NCI-H446 treated with DMSO at 0.1 percent for 48 hours (cell line): Measurements from ENCODE around the gene PSMC3IP.

Source experiments
- DNase-seq: peaks from one replicate; lab custom pipeline; 2025; lab: John Stamatoyannopoulos, UW

PSMC3IP gene

GRCh38 chr17:42537826-42538451, 39.6 kb downstream of the PSMC3IP start:
- no peak for DNase-seq

GRCh38 chr17:42537156-42537805, 40.2 kb downstream of the PSMC3IP start:
- no peak for DNase-seq

GRCh38 chr17:42536372-42537155, 41.0 kb downstream of the PSMC3IP start:
- peak; percentile 26 for DNase-seq

- DNase-seq: peak; percentile 68
Measured at GRCh38 chr17:42536048-42536371, 41.5 kb downstream of the PSMC3IP start, which contains the start of gene NAGLU. TSS of gene NAGLU (plus strand) at chr17:42536241. CDS start at chr17:42536273, 32 bp downstream.

GRCh38 chr17:42535155-42536047, 42.1 kb downstream of the PSMC3IP start:
- no peak for DNase-seq

- no peak for DNase-seq
Measured at GRCh38 chr17:42531455-42532354, 45.8 kb downstream of the PSMC3IP start.

- no peak for DNase-seq
Measured at GRCh38 chr17:42530952-42531454, 46.5 kb downstream of the PSMC3IP start.

- DNase-seq: no peak
Measured at GRCh38 chr17:42529061-42529460, 48.5 kb downstream of the PSMC3IP start.

- no peak for DNase-seq
Measured at GRCh38 chr17:42527932-42528331, 49.6 kb downstream of the PSMC3IP start.

- no peak for DNase-seq
Measured at GRCh38 chr17:42526031-42526444, 51.5 kb downstream of the PSMC3IP start.

GRCh38 chr17:42525221-42525620, 52.3 kb downstream of the PSMC3IP start:
- DNase-seq: no peak

- DNase-seq: no peak
Measured at GRCh38 chr17:42522798-42523278, 54.7 kb downstream of the PSMC3IP start.
